Lung microvascular endothelial cell (primary cell): ENCODE results near the gene GRPEL2. TPM values are rescaled to one million over a fixed set of nuclear protein-coding genes. Genes with fewer than 3 reads are reported as not detected.
"Not testable (repeated sequence)": the region's sequence is repeated elsewhere in the genome, so short reads cannot be mapped to it uniquely, and the experiment has no call there.

ENCODE experiments used
- DNase-seq, 2 donors: peaks; one replicate each; pipeline versions ENCODE4 v3.0.0 to v3.0.0-alpha.2; 2010; ENCODE audit warnings: low read depth in 2 of 2
- total RNA-seq: library from RNA; depleted of rRNA; stranded (reverse); fragments of >200 nt; gene quantifications from 2 replicates; pipeline ENCODE4 v1.2.1, GENCODE V29; 2014

The GRPEL2 gene
- total RNA-seq, 1 donor from 2014 or later, result 128 TPM

- DNase-seq, result no peak
These were observed 31.6 kb downstream of the GRPEL2 start for GRCh38 chr5:149376711-149377447.

- no peak for DNase-seq
These were observed 33.0 kb downstream of the GRPEL2 start for GRCh38 chr5:149378241-149378820.

GRCh38 chr5:149379177-149379761 is 34.0 kb downstream of the GRPEL2 start, which contains the start of gene IL17B:
IL17B (minus strand) TSS chr5:149379292; CDS start chr5:149379225, 67 bp downstream.
- no peak for DNase-seq

GRCh38 chr5:149379818-149380374 is 34.6 kb downstream of the GRPEL2 start:
- no peak for DNase-seq

GRCh38 chr5:149380466-149381121 is 35.3 kb downstream of the GRPEL2 start:
- no peak for DNase-seq

- no peak for DNase-seq
These were observed 36.1 kb downstream of the GRPEL2 start for GRCh38 chr5:149381261-149381985.

- peak; percentile 69 to 79 for DNase-seq
These were observed 36.7 kb downstream of the GRPEL2 start for GRCh38 chr5:149381986-149382338.

- DNase-seq, result no peak
These were observed 37.4 kb downstream of the GRPEL2 start for GRCh38 chr5:149382517-149383220.

GRCh38 chr5:149383399-149383798 is 38.1 kb downstream of the GRPEL2 start:
- no peak for DNase-seq

GRCh38 chr5:149386166-149386565 is 40.9 kb downstream of the GRPEL2 start:
- DNase-seq, result no peak

- peak in 1 of 2 donors; percentile 24 for DNase-seq
These were observed 41.9 kb downstream of the GRPEL2 start for GRCh38 chr5:149387081-149387631.

- DNase-seq, result peak in 1 of 2 donors; percentile 17
These were observed 42.7 kb downstream of the GRPEL2 start for GRCh38 chr5:149387982-149388381.

- peak in 1 of 2 donors; percentile 61 for DNase-seq
These were observed 43.3 kb downstream of the GRPEL2 start for GRCh38 chr5:149388498-149389190.

GRCh38 chr5:149389552-149390495 is 44.5 kb downstream of the GRPEL2 start:
- no peak for DNase-seq

- not testable (repeated sequence) for DNase-seq
These were observed 45.8 kb downstream of the GRPEL2 start for GRCh38 chr5:149391076-149391475.

- DNase-seq, result no peak
These were observed 46.2 kb downstream of the GRPEL2 start for GRCh38 chr5:149391524-149391923.

- DNase-seq, result peak in 1 of 2 donors; percentile 7
These were observed 47.4 kb downstream of the GRPEL2 start for GRCh38 chr5:149392718-149393117.

- not testable (repeated sequence) for DNase-seq
These were observed 49.7 kb downstream of the GRPEL2 start for GRCh38 chr5:149394996-149395395.
